Measurements from ENCODE around the gene TMC6.
A peak's percentile ranks its signal among the peaks of the same experiment; 100 is the strongest.

The TMC6 gene

DNA sequence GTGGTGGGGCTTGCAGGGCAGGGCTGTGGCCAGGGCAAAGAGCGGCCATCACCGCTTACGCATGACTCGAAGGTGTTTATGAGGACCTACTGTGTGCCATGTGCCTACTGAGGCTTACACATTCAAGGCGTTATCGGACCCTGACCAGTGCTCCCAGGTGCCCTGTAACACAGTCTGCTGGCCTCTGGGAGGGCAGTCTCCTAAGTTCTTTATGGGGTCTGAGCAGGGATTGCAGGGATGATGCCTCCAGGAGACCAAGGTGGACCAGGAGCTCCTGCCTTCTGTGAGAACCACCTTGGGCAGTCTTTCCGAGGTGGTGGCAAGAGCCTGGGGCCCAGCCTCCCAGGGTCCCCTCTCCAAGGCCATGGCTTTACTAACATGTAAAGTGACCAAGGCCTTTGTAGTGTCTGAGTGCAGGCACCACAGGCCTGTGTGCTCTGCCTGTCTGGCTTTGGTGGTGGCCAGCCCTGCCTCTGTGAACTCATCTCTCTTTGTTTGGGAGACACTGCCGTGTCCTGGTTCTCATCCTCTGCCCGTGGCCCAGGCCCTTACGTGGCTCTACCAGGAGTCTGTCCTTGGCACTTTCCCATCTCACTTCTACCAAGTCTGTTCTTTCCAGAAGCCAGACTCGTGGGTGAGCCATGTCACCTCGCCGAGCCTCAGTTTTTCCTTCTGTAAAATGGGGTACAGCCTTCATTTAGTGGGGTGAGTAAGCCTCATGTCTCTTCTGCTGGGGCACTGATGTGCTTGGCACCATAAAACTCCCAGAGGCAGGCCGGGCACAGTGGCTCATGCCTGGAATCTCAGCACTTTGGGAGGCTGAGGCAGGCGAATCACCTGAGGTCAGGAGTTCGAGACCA is 36.4 kb upstream of the TMC6 start:
- TF ChIP-seq, protein P1, sequence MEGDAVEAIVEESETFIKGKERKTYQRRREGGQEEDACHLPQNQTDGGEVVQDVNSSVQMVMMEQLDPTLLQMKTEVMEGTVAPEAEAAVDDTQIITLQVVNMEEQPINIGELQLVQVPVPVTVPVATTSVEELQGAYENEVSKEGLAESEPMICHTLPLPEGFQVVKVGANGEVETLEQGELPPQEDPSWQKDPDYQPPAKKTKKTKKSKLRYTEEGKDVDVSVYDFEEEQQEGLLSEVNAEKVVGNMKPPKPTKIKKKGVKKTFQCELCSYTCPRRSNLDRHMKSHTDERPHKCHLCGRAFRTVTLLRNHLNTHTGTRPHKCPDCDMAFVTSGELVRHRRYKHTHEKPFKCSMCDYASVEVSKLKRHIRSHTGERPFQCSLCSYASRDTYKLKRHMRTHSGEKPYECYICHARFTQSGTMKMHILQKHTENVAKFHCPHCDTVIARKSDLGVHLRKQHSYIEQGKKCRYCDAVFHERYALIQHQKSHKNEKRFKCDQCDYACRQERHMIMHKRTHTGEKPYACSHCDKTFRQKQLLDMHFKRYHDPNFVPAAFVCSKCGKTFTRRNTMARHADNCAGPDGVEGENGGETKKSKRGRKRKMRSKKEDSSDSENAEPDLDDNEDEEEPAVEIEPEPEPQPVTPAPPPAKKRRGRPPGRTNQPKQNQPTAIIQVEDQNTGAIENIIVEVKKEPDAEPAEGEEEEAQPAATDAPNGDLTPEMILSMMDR (conservative IDR thresholded peaks at IDR 0.05; ENCODE audit: control insufficient read depth, insufficient read depth, low read depth, low read length), result no peak
- no peak for DNase-seq (ENCODE audit: low read depth)
- H3K4me3 ChIP-seq (ENCODE audit: control insufficient read depth, low read depth, low read length), result no peak overlapping the region

DNA sequence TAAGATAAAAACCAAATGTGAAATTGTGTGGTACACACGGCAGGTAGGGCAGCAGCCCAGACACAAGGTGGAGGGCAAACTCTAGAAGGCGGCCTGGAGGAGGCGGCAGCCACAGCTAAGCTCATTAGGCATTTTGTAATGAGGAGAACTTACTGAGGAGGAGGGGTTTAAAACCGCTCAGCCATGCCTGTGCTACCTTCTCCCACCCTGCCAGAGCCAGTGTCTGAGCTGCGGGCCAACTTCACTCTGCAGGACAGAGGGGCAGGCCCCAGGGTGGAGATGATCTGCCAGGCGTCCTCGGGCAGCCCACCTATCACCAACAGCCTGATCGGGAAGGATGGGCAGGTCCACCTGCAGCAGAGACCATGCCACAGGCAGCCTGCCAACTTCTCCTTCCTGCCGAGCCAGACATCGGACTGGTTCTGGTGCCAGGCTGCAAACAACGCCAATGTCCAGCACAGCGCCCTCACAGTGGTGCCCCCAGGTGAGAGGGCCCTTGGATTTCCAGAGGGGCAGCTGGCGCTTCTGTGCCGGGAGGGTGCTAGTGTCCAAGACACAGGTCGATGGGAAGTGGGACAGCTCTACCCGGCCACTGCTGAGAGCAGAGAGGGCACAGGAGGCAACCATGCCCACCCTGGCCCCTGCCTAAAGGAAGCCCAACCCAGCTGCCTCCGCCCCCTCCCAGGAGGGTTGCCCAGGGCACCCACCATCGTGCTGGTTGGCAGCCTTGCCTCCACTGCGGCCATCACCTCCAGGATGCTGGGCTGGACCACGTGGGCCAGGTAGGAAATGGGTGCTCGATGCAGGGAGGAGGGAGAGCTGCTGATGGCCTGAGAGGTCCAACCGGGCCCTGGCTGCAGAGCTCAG is 35.6 kb upstream of the TMC6 start:
- H3K4me3 ChIP-seq (ENCODE audit: control insufficient read depth, low read depth, low read length), result no peak overlapping the region
- TF ChIP-seq, protein P1 (conservative IDR thresholded peaks at IDR 0.05; ENCODE audit: control insufficient read depth, insufficient read depth, low read depth, low read length), result no peak
- DNase-seq (ENCODE audit: low read depth), result no peak

DNA sequence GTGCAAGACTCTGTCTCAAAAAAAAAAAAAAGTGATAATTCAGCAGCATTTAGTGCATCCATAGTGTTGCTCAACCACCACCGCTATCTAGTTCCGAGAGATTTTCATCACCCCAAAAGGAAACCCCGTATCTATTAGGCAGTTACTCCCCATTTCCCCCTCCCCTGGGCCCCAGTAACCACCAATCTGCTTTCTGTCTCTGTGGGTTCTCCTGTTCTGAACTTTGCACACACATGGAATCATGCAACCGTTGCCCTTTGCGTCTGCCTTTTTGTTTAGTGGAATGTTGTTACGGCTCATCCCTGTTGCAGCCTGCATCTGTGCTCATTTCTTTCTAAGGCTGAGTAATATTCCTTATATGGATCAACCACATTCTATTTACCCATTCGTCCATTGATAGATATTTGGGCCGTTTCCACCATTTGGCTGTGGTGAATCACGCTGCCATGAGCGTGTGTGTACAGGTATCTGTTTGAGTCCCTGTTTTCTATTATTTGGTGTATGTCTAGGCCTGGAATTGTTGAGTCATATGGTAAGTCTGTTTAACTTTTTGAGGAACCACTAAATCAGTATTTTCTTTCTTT is 31.1 kb upstream of the TMC6 start:
- TF ChIP-seq, protein P1 (conservative IDR thresholded peaks at IDR 0.05; ENCODE audit: control insufficient read depth, insufficient read depth, low read depth, low read length), result no peak
- H3K4me3 ChIP-seq (ENCODE audit: control insufficient read depth, low read depth, low read length), result no peak overlapping the region
- peak; percentile 79 for DNase-seq (ENCODE audit: low read depth)

DNA sequence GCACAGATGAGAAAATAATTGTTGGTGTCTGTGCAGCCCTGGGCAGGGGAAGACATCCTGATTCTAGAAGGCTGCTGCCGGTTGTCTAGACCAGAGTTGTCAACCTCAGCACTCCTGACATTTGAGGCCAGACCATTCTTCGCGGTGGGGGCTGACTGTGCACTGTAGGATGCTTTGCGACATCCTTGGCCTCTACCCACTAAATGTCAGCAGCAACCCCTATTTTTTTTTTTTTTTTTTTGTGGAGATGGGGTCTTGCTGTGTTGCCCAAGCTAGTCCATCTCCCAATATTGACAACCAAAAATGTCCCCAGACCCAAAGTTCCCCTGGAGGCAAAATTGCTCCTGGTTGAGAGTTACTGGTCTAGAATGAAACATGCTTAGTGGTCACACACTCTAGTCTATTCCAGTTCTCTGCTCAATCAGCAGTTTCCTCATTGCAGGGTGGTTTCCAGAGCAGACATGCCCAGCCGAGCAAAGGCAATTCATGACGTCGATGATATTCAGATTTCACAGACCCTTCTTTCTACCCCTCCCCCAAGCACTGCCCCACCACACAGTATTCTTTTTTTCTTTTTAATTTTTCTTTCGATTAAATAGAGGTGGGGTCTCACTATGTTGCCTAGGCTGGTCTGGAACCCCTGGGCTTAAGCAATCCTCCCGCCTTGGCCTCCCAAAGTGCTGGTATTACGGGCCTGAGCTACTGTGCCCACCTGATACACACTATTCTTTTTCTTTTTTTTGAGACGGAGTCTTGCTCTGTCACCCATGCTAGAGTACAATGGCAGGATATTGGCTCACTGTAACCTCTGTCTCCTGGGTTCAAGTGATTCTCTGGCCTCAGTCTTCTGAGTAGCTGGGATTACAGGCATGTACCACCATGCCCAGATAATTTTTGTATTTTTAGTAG is 26.6 kb upstream of the TMC6 start:
- TF ChIP-seq, protein P1 (conservative IDR thresholded peaks at IDR 0.05; ENCODE audit: control insufficient read depth, insufficient read depth, low read depth, low read length), result no peak
- no peak for DNase-seq (ENCODE audit: low read depth)

DNA sequence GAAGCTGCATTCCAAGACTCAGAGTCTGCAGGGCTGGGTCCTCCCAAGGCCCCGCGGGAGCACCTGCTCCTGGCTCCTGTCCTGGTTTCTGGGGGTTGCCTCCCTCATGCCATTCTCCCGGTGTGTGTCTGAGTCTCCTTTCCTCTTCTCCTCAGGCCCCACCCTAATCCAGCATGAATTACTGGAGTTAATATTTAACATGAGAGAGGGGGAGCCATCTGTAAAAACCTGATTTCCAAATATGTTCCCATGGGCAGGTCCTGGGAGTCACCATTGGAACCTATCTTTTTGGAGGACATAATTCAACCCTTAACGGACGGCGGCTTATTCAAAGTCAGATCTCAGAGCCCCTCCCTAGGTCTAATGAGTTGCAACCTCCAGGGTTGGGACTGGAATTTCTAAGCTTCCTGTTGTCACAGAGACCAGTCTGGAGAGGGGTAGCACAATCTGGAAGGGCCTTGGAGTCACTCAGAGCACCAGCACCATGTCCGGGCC is 23.0 kb upstream of the TMC6 start:
- no peak overlapping the region for H3K4me3 ChIP-seq (ENCODE audit: control insufficient read depth, low read depth, low read length)
- TF ChIP-seq, protein P1 (conservative IDR thresholded peaks at IDR 0.05; ENCODE audit: control insufficient read depth, insufficient read depth, low read depth, low read length), result no peak
- DNase-seq (ENCODE audit: low read depth), result no peak

More for the DNA sequence above, 26.6 kb upstream of the TMC6 start:
- H3K4me3 ChIP-seq (ENCODE audit: control insufficient read depth, low read depth, low read length), result no peak overlapping the region
